HepG2 (cell line): ENCODE data around the gene TTC39C. TPM values are rescaled to one million over a fixed set of nuclear protein-coding genes. Genes with fewer than 3 reads are reported as not detected.

Experiments
- FOXK2 ChIP-seq: fragments of 450-650 bp; IDR thresholded peaks from 2 replicates; pipeline ENCODE4 v1.6.1; 2016
- FOXO1 ChIP-seq: sonication (generic); formaldehyde crosslinking; IDR thresholded peaks from 2 replicates; pipeline ENCODE4 v1.4.0; 2020; ENCODE audit warnings: missing genetic modification reagents
- HMG20A ChIP-seq: IDR thresholded peaks from 2 replicates; pipeline ENCODE4 v1.6.1; 2016; ENCODE audit warnings: borderline replicate concordance
- MAFG ChIP-seq: sonication (generic); formaldehyde crosslinking; IDR thresholded peaks from 2 replicates; pipeline ENCODE4 v1.5.1; 2020; ENCODE audit warnings: mild to moderate bottlenecking, missing genetic modification reagents
- MAZ ChIP-seq, 2 experiments: sonication (generic) in 1 of 2; formaldehyde crosslinking in 1 of 2; IDR thresholded peaks; 2 replicates each; pipeline versions ENCODE4 v1.5.0 to v1.6.1; 2012 to 2020; ENCODE audit warnings: low read depth in 2 of 2, mild to moderate bottlenecking in 2 of 2, borderline replicate concordance in 1 of 2, improper control_type of control experiment in 1 of 2, low read length in 1 of 2, missing genetic modification reagents in 1 of 2, moderate library complexity in 1 of 2
- MLLT10 ChIP-seq: sonication (generic); formaldehyde crosslinking; IDR thresholded peaks from 2 replicates; pipeline ENCODE4 v1.4.0; 2020; ENCODE audit warnings: missing genetic modification reagents
- SAP130 ChIP-seq: IDR thresholded peaks from 2 replicates; pipeline ENCODE4 v1.6.1; 2016; ENCODE audit warnings: low read depth
- SNAI1 ChIP-seq: sonication (generic); formaldehyde crosslinking; IDR thresholded peaks from 2 replicates; pipeline ENCODE4 v1.5.0; 2020; ENCODE audit warnings: mild to moderate bottlenecking, missing genetic modification reagents, borderline replicate concordance
- TBL1XR1 ChIP-seq: fragments of 150-350 bp; IDR thresholded peaks from 2 replicates; pipeline ENCODE4 v1.6.1; 2014; ENCODE audit warnings: borderline replicate concordance, low read length; ENCODE audit not compliant: partially characterized antibody
- ZFP82 ChIP-seq: sonication (generic); formaldehyde crosslinking; IDR thresholded peaks from 2 replicates; pipeline ENCODE4 v1.5.1; 2020; ENCODE audit warnings: mild to moderate bottlenecking, missing genetic modification reagents, borderline replicate concordance
- ZNF225 ChIP-seq: sonication (generic); formaldehyde crosslinking; IDR thresholded peaks from 2 replicates; pipeline ENCODE4 v1.4.0; 2020; ENCODE audit warnings: mild to moderate bottlenecking, missing genetic modification reagents
- ZNF468 ChIP-seq: sonication (generic); formaldehyde crosslinking; IDR thresholded peaks from 2 replicates; pipeline ENCODE4 v1.8.0; 2022; ENCODE audit warnings: mild to moderate bottlenecking, moderate library complexity, missing genetic modification reagents
- ZNF670 ChIP-seq: sonication (generic); formaldehyde crosslinking; IDR thresholded peaks from 2 replicates; pipeline ENCODE4 v1.8.0; 2022; ENCODE audit warnings: mild to moderate bottlenecking, missing genetic modification reagents, borderline replicate concordance
- ZNF766 ChIP-seq: sonication (generic); formaldehyde crosslinking; IDR thresholded peaks from 2 replicates; pipeline ENCODE4 v1.5.0; 2020; ENCODE audit warnings: missing genetic modification reagents, borderline replicate concordance
- polyA plus RNA-seq, 8 experiments: library from polyadenylated mRNA; depleted of rRNA in 3 of 8; stranded (reverse) in 7 of 8; unstranded in 1 of 8; fragments of >200 nt; fragmentation: Illumina TruSeq in 4 of 8; extraction: Trizol in 4 of 8; gene quantifications; 2 replicates each; pipeline versions ENCODE4 v1.2.1 to v1.2.3, GENCODE V29; 2011 to 2016; ENCODE audit warnings: low read depth in 4 of 8, missing spikeins in 1 of 8, mixed read lengths in 1 of 8; ENCODE audit not compliant: insufficient read depth in 1 of 8
- total RNA-seq, 5 experiments: library from RNA; depleted of rRNA; stranded (reverse); fragments of >200 nt; fragmentation: Illumina TruSeq; extraction: Trizol; gene quantifications; 2 replicates each; pipeline ENCODE4 v1.2.3, GENCODE V29; 2016; ENCODE audit warnings: low read depth in 1 of 5
- TF ChIP-seq, protein P1 (sequence below): sonication (generic); formaldehyde crosslinking; IDR thresholded peaks from 2 replicates; pipeline ENCODE4 v1.5.1; 2020; ENCODE audit warnings: mild to moderate bottlenecking, missing genetic modification reagents, moderate library complexity
- TF ChIP-seq, protein P2 (sequence below), 2 experiments: sonication (generic) in 1 of 2; formaldehyde crosslinking in 1 of 2; IDR thresholded peaks; 2 replicates each; pipeline versions ENCODE4 v1.5.1 to v1.6.1; 2011 to 2020; ENCODE audit warnings: borderline replicate concordance in 1 of 2, low read depth in 1 of 2, low read length in 1 of 2, mild to moderate bottlenecking in 1 of 2, missing genetic modification reagents in 1 of 2, moderate library complexity in 1 of 2
- TF ChIP-seq, protein P3 (sequence below): sonication (generic); formaldehyde crosslinking; conservative IDR thresholded peaks from 2 replicates; pipeline ENCODE4 v1.4.0; 2020; ENCODE audit warnings: missing genetic modification reagents
- TF ChIP-seq, protein P4 (sequence below): sonication (generic); formaldehyde crosslinking; IDR thresholded peaks from 2 replicates; pipeline ENCODE4 v1.8.1; 2023; ENCODE audit warnings: mild to moderate bottlenecking, inconsistent platforms, moderate library complexity, missing genetic modification reagents, borderline replicate concordance

TTC39C gene
- total and polyA plus RNA-seq, 2 of the 13 experiments (the other 11 are each of a cell fraction or from before 2014, with no cell fraction given) = 19.1 to 25.9 TPM

DNA sequence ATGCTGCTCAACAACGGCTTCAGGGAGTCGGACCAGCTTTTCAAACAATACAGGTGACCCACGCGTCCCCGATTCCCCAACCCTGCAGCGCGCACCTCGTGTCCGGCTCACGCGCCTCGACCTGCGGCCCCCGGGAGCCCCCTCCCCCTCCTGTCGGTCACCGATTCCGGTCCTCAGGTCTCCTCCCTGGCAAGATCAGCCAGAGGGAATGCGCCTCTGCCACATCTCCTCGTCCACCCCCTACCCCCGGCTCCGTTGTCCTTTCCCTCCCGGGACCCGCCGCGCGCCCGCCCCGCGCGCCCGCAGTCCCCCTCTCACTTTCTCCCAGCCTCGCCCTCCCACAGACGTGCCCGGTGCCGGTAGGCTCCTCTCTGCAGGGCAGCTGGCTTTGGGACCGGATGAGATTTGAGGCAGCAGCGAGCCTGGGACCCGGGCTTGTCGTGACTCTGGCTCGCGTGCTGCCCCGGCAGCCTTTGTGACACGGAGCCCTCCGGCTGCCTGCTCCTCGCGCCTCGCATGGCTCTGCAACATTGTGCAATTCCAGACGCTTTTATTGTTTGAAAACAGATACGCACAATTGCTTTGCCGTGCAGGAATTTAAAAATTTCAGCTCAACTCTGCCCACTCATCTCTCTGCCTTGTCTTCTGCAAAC is 558 bp downstream of the TTC39C start (continued):
- TF ChIP-seq, protein P1, sequence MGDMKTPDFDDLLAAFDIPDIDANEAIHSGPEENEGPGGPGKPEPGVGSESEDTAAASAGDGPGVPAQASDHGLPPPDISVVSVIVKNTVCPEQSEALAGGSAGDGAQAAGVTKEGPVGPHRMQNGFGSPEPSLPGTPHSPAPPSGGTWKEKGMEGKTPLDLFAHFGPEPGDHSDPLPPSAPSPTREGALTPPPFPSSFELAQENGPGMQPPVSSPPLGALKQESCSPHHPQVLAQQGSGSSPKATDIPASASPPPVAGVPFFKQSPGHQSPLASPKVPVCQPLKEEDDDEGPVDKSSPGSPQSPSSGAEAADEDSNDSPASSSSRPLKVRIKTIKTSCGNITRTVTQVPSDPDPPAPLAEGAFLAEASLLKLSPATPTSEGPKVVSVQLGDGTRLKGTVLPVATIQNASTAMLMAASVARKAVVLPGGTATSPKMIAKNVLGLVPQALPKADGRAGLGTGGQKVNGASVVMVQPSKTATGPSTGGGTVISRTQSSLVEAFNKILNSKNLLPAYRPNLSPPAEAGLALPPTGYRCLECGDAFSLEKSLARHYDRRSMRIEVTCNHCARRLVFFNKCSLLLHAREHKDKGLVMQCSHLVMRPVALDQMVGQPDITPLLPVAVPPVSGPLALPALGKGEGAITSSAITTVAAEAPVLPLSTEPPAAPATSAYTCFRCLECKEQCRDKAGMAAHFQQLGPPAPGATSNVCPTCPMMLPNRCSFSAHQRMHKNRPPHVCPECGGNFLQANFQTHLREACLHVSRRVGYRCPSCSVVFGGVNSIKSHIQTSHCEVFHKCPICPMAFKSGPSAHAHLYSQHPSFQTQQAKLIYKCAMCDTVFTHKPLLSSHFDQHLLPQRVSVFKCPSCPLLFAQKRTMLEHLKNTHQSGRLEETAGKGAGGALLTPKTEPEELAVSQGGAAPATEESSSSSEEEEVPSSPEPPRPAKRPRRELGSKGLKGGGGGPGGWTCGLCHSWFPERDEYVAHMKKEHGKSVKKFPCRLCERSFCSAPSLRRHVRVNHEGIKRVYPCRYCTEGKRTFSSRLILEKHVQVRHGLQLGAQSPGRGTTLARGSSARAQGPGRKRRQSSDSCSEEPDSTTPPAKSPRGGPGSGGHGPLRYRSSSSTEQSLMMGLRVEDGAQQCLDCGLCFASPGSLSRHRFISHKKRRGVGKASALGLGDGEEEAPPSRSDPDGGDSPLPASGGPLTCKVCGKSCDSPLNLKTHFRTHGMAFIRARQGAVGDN (CRISPR knock-in tag) = peak; percentile 88
- no peak for TF ChIP-seq TBL1XR1
- no peak for TF ChIP-seq HMG20A (CRISPR knock-in tag)
- TF ChIP-seq SAP130 (CRISPR knock-in tag) = peak; percentile 45; the same call in 1 of the 2 replicates
- TF ChIP-seq ZNF468 (CRISPR knock-in tag) = no peak
- TF ChIP-seq ZNF670 (CRISPR knock-in tag) = no peak
- no peak for TF ChIP-seq ZFP82 (CRISPR knock-in tag)
- no peak for TF ChIP-seq MAFG
- no peak for TF ChIP-seq ZNF225
- TF ChIP-seq FOXK2 = no peak
- TF ChIP-seq SNAI1 (CRISPR knock-in tag) = no peak
- TF ChIP-seq, protein P2, sequence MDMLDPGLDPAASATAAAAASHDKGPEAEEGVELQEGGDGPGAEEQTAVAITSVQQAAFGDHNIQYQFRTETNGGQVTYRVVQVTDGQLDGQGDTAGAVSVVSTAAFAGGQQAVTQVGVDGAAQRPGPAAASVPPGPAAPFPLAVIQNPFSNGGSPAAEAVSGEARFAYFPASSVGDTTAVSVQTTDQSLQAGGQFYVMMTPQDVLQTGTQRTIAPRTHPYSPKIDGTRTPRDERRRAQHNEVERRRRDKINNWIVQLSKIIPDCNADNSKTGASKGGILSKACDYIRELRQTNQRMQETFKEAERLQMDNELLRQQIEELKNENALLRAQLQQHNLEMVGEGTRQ (IDR thresholded peaks at IDR 0.05; ENCODE audit: low read depth, low read length) = no peak
- TF ChIP-seq, protein P2 (CRISPR knock-in tag; IDR thresholded peaks at IDR 0.05; ENCODE audit: borderline replicate concordance) = no peak
- TF ChIP-seq, protein P3, sequence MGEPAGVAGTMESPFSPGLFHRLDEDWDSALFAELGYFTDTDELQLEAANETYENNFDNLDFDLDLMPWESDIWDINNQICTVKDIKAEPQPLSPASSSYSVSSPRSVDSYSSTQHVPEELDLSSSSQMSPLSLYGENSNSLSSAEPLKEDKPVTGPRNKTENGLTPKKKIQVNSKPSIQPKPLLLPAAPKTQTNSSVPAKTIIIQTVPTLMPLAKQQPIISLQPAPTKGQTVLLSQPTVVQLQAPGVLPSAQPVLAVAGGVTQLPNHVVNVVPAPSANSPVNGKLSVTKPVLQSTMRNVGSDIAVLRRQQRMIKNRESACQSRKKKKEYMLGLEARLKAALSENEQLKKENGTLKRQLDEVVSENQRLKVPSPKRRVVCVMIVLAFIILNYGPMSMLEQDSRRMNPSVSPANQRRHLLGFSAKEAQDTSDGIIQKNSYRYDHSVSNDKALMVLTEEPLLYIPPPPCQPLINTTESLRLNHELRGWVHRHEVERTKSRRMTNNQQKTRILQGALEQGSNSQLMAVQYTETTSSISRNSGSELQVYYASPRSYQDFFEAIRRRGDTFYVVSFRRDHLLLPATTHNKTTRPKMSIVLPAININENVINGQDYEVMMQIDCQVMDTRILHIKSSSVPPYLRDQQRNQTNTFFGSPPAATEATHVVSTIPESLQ (CRISPR knock-in tag) = no peak
- TF ChIP-seq ZNF766 (CRISPR knock-in tag) = no peak
- peak; percentile 11; the same call in 1 of the 2 replicates for TF ChIP-seq FOXO1
- no peak for TF ChIP-seq MAZ (IDR thresholded peaks at IDR 0.05; ENCODE audit: borderline replicate concordance, low read depth, low read length)
- no peak for TF ChIP-seq MAZ (CRISPR knock-in tag; IDR thresholded peaks at IDR 0.05; ENCODE audit: low read depth)
- TF ChIP-seq MLLT10 (CRISPR knock-in tag) = no peak
- TF ChIP-seq, protein P4, sequence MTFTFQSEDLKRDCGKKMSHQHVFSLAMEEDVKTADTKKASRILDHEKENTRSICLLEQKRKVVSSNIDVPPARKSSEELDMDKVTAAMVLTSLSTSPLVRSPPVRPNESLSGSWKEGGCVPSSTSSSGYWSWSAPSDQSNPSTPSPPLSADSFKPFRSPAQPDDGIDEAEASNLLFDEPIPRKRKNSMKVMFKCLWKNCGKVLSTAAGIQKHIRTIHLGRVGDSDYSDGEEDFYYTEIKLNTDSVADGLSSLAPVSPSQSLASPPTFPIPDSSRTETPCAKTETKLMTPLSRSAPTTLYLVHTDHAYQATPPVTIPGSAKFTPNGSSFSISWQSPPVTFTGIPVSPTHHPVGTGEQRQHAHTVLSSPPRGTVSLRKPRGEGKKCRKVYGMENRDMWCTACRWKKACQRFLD = no peak
